Activated T-helper 9 cell treated with anti-CD3 and anti-CD28 coated beads, Interleukin-2, amount 50 U/mL, for 16 hours (primary cell): ENCODE results near the gene TMPRSS9.
A peak's percentile ranks its signal among the peaks of the same experiment; 100 is the strongest.

Source experiments
- DNase-seq: peaks from one replicate; pipeline ENCODE4 v3.0.0-alpha.2; 2020; ENCODE audit warnings: low read depth

TMPRSS9 gene

GRCh38 chr19:2359992-2360685 is at the start of gene TMPRSS9:
TMPRSS9 (plus strand) TSS chr19:2360265; CDS start chr19:2389786, 29,521 bp downstream.
- DNase-seq, result no peak

- DNase-seq, result no peak
Observed at GRCh38 chr19:2311093-2311492, 49.0 kb upstream of the TMPRSS9 start.

- DNase-seq, result no peak
Observed at GRCh38 chr19:2312820-2313501, 47.1 kb upstream of the TMPRSS9 start.

GRCh38 chr19:2315121-2315817 is 44.8 kb upstream of the TMPRSS9 start:
- no peak for DNase-seq

GRCh38 chr19:2315818-2316353 is 44.2 kb upstream of the TMPRSS9 start:
- no peak for DNase-seq

GRCh38 chr19:2317300-2317699 is 42.8 kb upstream of the TMPRSS9 start:
- DNase-seq, result no peak

GRCh38 chr19:2317756-2318155 is 42.3 kb upstream of the TMPRSS9 start:
- DNase-seq, result no peak

- DNase-seq, result no peak
Observed at GRCh38 chr19:2318923-2319322, 41.1 kb upstream of the TMPRSS9 start.

GRCh38 chr19:2319551-2319950 is 40.5 kb upstream of the TMPRSS9 start:
- DNase-seq, result no peak

GRCh38 chr19:2320049-2320448 is 40.0 kb upstream of the TMPRSS9 start:
- no peak for DNase-seq

GRCh38 chr19:2320939-2321338 is 39.1 kb upstream of the TMPRSS9 start:
- no peak for DNase-seq

GRCh38 chr19:2321565-2322283 is 38.3 kb upstream of the TMPRSS9 start:
- DNase-seq, result no peak

- DNase-seq, result no peak
Observed at GRCh38 chr19:2323707-2324106, 36.4 kb upstream of the TMPRSS9 start.

- no peak for DNase-seq
Observed at GRCh38 chr19:2324220-2324948, 35.7 kb upstream of the TMPRSS9 start.

GRCh38 chr19:2325281-2326046 is 34.6 kb upstream of the TMPRSS9 start:
- no peak for DNase-seq

- DNase-seq, result no peak
Observed at GRCh38 chr19:2326699-2327360, 33.2 kb upstream of the TMPRSS9 start.

GRCh38 chr19:2327773-2328400 is 32.2 kb upstream of the TMPRSS9 start:
- peak; percentile 33 for DNase-seq

- DNase-seq, result peak; percentile 91
Observed at GRCh38 chr19:2328401-2329148, 31.5 kb upstream of the TMPRSS9 start, which contains the start of the genes LSM7 and SPPL2B. LSM7 (minus strand) TSS chr19:2328586; CDS start chr19:2328566, 20 bp downstream. SPPL2B (plus strand) TSS chr19:2328684; CDS start chr19:2328710, 26 bp downstream.

- no peak for DNase-seq
Observed at GRCh38 chr19:2329149-2329478, 31.0 kb upstream of the TMPRSS9 start.
